K562 (cell line): ENCODE results near the gene ITGA7. TPM values are rescaled to one million over a fixed set of nuclear protein-coding genes. Genes with fewer than 3 reads are reported as not detected.

Source experiments
- ARID3A ChIP-seq: IDR thresholded peaks from 2 replicates; pipeline ENCODE4 v1.6.1; 2012; ENCODE audit warnings: low read depth, low read length, improper control_type of control experiment, borderline replicate concordance
- BACH1 ChIP-seq: fragments of 200-800 bp; sonication (Bioruptor generic); IDR thresholded peaks from 2 replicates; pipeline ENCODE4 v1.6.1; 2016; ENCODE audit warnings: missing genetic modification characterization, missing compliant biosample characterization
- BRD4 ChIP-seq: fragments of 200-600 bp; sonication (generic); IDR thresholded peaks from 2 replicates; pipeline ENCODE4 v1.6.1; 2017; ENCODE audit warnings: inconsistent platforms
- CHCHD3 ChIP-seq: fragments of 250-450 bp; sonication (Bioruptor Pico); IDR thresholded peaks from 2 replicates; pipeline ENCODE4 v2.1.2; 2022; ENCODE audit warnings: mild to moderate bottlenecking
- E2F5 ChIP-seq: sonication (generic); formaldehyde crosslinking; IDR thresholded peaks from 2 replicates; pipeline ENCODE4 v1.8.0; 2022; ENCODE audit warnings: mild to moderate bottlenecking, missing genetic modification reagents
- FOXP1 ChIP-seq: sonication (generic); formaldehyde crosslinking; IDR thresholded peaks from 2 replicates; pipeline ENCODE4 v1.8.0; 2022; ENCODE audit warnings: mild to moderate bottlenecking, missing genetic modification reagents
- HDAC6 ChIP-seq: IDR thresholded peaks from 2 replicates; pipeline ENCODE4 v1.6.1; 2012; ENCODE audit warnings: low read depth, mild to moderate bottlenecking, control low read depth, inconsistent platforms, low read length, moderate library complexity
- JUN ChIP-seq, 2 experiments: sonication (generic) in 1 of 2; formaldehyde crosslinking in 1 of 2; IDR thresholded peaks; 2 replicates each; pipeline versions ENCODE4 v1.6.1 to v1.8.0; 2012 to 2022; ENCODE audit warnings: borderline replicate concordance in 2 of 2, mild to moderate bottlenecking in 2 of 2, improper control_type of control experiment in 1 of 2, low read depth in 1 of 2, low read length in 1 of 2, missing genetic modification reagents in 1 of 2
- MAFF ChIP-seq: IDR thresholded peaks from 2 replicates; pipeline ENCODE4 v1.6.1; 2012; ENCODE audit warnings: low read length, improper control_type of control experiment
- PHF8 ChIP-seq: fragments of 200-600 bp; sonication (generic); IDR thresholded peaks from 2 replicates; pipeline ENCODE4 v1.6.1; 2012; ENCODE audit warnings: mixed run types, mild to moderate bottlenecking, inconsistent platforms, low read length, moderate library complexity, borderline replicate concordance
- RHOXF2B ChIP-seq: fragments of 250-450 bp; sonication (Bioruptor Pico); conservative IDR thresholded peaks from 2 replicates; pipeline ENCODE4 v1.5.1; 2021
- TCF7 ChIP-seq: sonication (generic); IDR thresholded peaks from 2 replicates; pipeline ENCODE4 v1.6.1; 2016; ENCODE audit warnings: antibody characterized with exemption, borderline replicate concordance
- ZBTB7A ChIP-seq: IDR thresholded peaks from 2 replicates; pipeline ENCODE4 v1.6.1; 2011; ENCODE audit warnings: low read depth, mild to moderate bottlenecking, low read length, moderate library complexity, borderline replicate concordance; ENCODE audit not compliant: control insufficient read depth
- ZNF780A ChIP-seq: fragments of 250-450 bp; sonication (Bioruptor Pico); IDR thresholded peaks from 2 replicates; pipeline ENCODE4 v1.5.0; 2021; ENCODE audit warnings: mild to moderate bottlenecking
- polyA plus RNA-seq, 8 experiments: library from polyadenylated mRNA; depleted of rRNA in 4 of 8; stranded (reverse) in 5 of 8; unstranded in 3 of 8; fragments of >200 nt; fragmentation: Nextera tagmentation in 2 of 8; fragmentation: Illumina TruSeq in 1 of 8; extraction: Ambion mirVana in 2 of 8; extraction: Trizol in 1 of 8; gene quantifications; 2 replicates each; pipeline versions ENCODE4 v1.2.1 to v1.2.3, GENCODE V29; 2011 to 2014; ENCODE audit warnings: inconsistent platforms in 1 of 8, missing spikeins in 1 of 8
- total RNA-seq, 7 experiments: library from RNA; depleted of rRNA in 6 of 7; stranded (reverse); fragments of >200 nt in 6 of 7; fragmentation: Illumina TruSeq in 2 of 7; extraction: Trizol in 2 of 7; gene quantifications; 2 replicates each; pipeline versions ENCODE4 v1.2.1 to v1.2.3, GENCODE V29; 2011 to 2021; ENCODE audit warnings: low replicate concordance in 1 of 7
- TF ChIP-seq, protein P1 (sequence below), 2 experiments: fragments of 450-650 bp in 1 of 2; sonication (generic) in 1 of 2; formaldehyde crosslinking in 1 of 2; IDR thresholded peaks; 2 replicates each; pipeline versions ENCODE4 v1.7.1 to v1.9.0; 2016 to 2022; ENCODE audit warnings: inconsistent platforms in 1 of 2, mild to moderate bottlenecking in 1 of 2, missing genetic modification reagents in 1 of 2

ITGA7 gene
- total and polyA plus RNA-seq, 9 of the 15 experiments (the other 6 are each of a cell fraction or from before 2014, with no cell fraction given), result 0.11 to 2.3 (median 0.56) TPM; not detected in 1

GRCh38 chr12:55728186-55728938 is 20.7 kb upstream of the ITGA7 start (continued):
- TF ChIP-seq E2F5, result no peak
- TF ChIP-seq ZNF780A (CRISPR knock-in tag), result no peak
- TF ChIP-seq RHOXF2B (CRISPR knock-in tag), result no peak
- TF ChIP-seq FOXP1 (CRISPR knock-in tag), result peak; percentile 26; the same call in 1 of the 2 replicates
- no peak for TF ChIP-seq MAFF
- TF ChIP-seq, protein P1, sequence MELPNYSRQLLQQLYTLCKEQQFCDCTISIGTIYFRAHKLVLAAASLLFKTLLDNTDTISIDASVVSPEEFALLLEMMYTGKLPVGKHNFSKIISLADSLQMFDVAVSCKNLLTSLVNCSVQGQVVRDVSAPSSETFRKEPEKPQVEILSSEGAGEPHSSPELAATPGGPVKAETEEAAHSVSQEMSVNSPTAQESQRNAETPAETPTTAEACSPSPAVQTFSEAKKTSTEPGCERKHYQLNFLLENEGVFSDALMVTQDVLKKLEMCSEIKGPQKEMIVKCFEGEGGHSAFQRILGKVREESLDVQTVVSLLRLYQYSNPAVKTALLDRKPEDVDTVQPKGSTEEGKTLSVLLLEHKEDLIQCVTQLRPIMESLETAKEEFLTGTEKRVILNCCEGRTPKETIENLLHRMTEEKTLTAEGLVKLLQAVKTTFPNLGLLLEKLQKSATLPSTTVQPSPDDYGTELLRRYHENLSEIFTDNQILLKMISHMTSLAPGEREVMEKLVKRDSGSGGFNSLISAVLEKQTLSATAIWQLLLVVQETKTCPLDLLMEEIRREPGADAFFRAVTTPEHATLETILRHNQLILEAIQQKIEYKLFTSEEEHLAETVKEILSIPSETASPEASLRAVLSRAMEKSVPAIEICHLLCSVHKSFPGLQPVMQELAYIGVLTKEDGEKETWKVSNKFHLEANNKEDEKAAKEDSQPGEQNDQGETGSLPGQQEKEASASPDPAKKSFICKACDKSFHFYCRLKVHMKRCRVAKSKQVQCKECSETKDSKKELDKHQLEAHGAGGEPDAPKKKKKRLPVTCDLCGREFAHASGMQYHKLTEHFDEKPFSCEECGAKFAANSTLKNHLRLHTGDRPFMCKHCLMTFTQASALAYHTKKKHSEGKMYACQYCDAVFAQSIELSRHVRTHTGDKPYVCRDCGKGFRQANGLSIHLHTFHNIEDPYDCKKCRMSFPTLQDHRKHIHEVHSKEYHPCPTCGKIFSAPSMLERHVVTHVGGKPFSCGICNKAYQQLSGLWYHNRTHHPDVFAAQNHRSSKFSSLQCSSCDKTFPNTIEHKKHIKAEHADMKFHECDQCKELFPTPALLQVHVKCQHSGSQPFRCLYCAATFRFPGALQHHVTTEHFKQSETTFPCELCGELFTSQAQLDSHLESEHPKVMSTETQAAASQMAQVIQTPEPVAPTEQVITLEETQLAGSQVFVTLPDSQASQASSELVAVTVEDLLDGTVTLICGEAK (IDR thresholded peaks at IDR 0.05), result no peak
- TF ChIP-seq, protein P1 (CRISPR knock-in tag; IDR thresholded peaks at IDR 0.05), result no peak
- TF ChIP-seq JUN (IDR thresholded peaks at IDR 0.05; ENCODE audit: borderline replicate concordance, low read depth, low read length), result no peak
- TF ChIP-seq JUN (CRISPR knock-in tag; IDR thresholded peaks at IDR 0.05; ENCODE audit: borderline replicate concordance), result no peak
- TF ChIP-seq TCF7, result no peak
- no peak for TF ChIP-seq CHCHD3 (CRISPR knock-in tag)
- TF ChIP-seq BACH1 (tag), result no peak
- 0 out of 2 replicates have a peak, but pooled peaks have one; percentile 24 for TF ChIP-seq BRD4
- peak; percentile 74; the same call in 1 of the 2 replicates for TF ChIP-seq ZBTB7A
- TF ChIP-seq HDAC6, result no peak
- TF ChIP-seq ARID3A, result no peak
- TF ChIP-seq PHF8, result peak; percentile 63; the same call in 1 of the 2 replicates
